GM18519 (cell line): Measurements from ENCODE around the gene CBARP.

Experiments
- ATAC-seq: cut with Tn5 transposase; IDR thresholded peaks from one replicate; pipeline ENCODE4 v1.9.1; 2021; ENCODE audit warnings: mild to moderate bottlenecking, moderate library complexity; ENCODE audit not compliant: unreplicated experiment, low FRiP score

Gene CBARP

DNA sequence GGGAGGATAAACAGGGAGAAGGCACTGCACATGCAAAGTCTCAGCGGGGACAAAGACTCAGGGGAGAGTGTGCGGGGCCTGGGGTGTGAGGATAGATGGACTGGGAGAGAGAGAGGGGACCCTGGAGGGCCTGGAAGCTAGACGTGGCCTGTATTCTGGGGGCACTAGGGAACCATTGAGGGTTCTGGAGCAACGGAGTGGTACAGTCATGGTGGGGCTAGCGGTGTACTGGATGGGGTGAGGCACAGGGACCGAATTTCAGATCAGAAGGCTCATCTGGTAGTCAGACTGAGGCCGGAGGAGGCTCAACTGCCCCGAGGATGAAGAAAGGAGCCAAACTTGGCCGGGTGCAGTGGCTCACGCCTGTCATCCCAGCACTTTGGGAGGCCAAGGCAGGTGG, 55.7 kb downstream of the CBARP start:
- no peak for ATAC-seq

DNA sequence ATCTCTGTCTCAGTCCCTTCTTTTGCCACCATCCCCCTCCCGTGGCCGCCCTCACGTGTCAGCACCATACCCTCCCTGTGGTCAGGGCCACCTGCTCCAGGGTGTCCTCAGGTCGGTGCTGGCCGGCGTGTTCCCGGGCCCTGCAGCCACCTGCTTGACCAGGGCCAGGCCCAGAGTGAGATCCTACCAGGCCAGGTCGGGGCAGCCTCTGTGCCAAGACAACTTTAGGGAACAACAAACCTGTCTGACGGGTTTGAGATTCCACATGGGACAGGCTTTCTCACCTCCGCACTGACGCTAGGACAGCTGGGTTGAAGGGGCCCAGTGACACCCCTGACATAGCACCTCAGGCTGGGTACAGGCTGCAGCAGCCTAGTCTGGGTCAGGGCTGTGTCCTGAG, 56.2 kb downstream of the CBARP start:
- no peak for ATAC-seq
